GM12878 (cell line): Measurements from ENCODE around the gene CRYL1. TPM values are rescaled to one million over a fixed set of nuclear protein-coding genes. Genes with fewer than 3 reads are reported as not detected.

Experiments
- BACH1 ChIP-seq: fragments of 450-650 bp; IDR thresholded peaks from 2 replicates; pipeline ENCODE4 v1.6.1; 2017; ENCODE audit warnings: mild to moderate bottlenecking, borderline replicate concordance
- POLR2AphosphoS2 ChIP-seq: IDR thresholded peaks from 2 replicates; pipeline ENCODE4 v1.6.1; 2011; ENCODE audit warnings: low read depth, mild to moderate bottlenecking, low read length, improper control_type of control experiment, moderate library complexity
- TARDBP ChIP-seq: IDR thresholded peaks from 2 replicates; pipeline ENCODE4 v1.6.1; 2016; ENCODE audit warnings: borderline replicate concordance
- ZNF274 ChIP-seq: IDR thresholded peaks from one replicate; pipeline ENCODE4 v1.8.0; 2011; ENCODE audit not compliant: insufficient read length, insufficient read depth
- ZNF384 ChIP-seq: IDR thresholded peaks from 2 replicates; pipeline ENCODE4 v1.6.1; 2012; ENCODE audit warnings: low read depth, mild to moderate bottlenecking, low read length, improper control_type of control experiment, borderline replicate concordance
- polyA plus RNA-seq, 11 experiments: library from polyadenylated mRNA; depleted of rRNA in 4 of 11; unstranded in 6 of 11; stranded (reverse) in 5 of 11; fragments of >200 nt; fragmentation: Nextera tagmentation in 4 of 11; fragmentation: Illumina TruSeq in 1 of 11; extraction: Ambion mirVana in 4 of 11; extraction: Trizol in 1 of 11; gene quantifications; 1 replicate in 1 of 11; 2 replicates in 10 of 11; pipeline versions ENCODE4 v1.2.1 to v1.2.3, GENCODE V29; 2011 to 2016; ENCODE audit warnings: inconsistent platforms in 2 of 11, missing spikeins in 2 of 11, low read depth in 1 of 11
- total RNA-seq, 4 experiments: library from RNA; depleted of rRNA in 3 of 4; stranded (reverse); fragments of >200 nt in 3 of 4; fragmentation: Illumina TruSeq in 1 of 4; extraction: Trizol in 1 of 4; gene quantifications; 2 replicates each; pipeline versions ENCODE4 v1.2.1 to v1.2.3, GENCODE V29; 2013 to 2021
- TF ChIP-seq, protein P1 (sequence below): fragments of 450-650 bp; IDR thresholded peaks from 2 replicates; pipeline ENCODE4 v1.6.1; 2017; ENCODE audit warnings: antibody characterized with exemption, mild to moderate bottlenecking, moderate library complexity
- TF ChIP-seq, protein P2 (sequence below): fragments of 450-650 bp; IDR thresholded peaks from 2 replicates; pipeline ENCODE4 v1.6.1; 2017; ENCODE audit warnings: mild to moderate bottlenecking, moderate library complexity
- TF ChIP-seq, protein P3 (sequence below): fragments of 450-650 bp; formaldehyde crosslinking; IDR thresholded peaks from 2 replicates; pipeline ENCODE4 v1.4.0; 2022; ENCODE audit warnings: mild to moderate bottlenecking, moderate library complexity

CRYL1 gene
- total and polyA plus RNA-seq, 10 of the 15 experiments (the other 5 are each of a cell fraction or from before 2014, with no cell fraction given), result 5.5 to 36.7 (median 12.2) TPM

DNA sequence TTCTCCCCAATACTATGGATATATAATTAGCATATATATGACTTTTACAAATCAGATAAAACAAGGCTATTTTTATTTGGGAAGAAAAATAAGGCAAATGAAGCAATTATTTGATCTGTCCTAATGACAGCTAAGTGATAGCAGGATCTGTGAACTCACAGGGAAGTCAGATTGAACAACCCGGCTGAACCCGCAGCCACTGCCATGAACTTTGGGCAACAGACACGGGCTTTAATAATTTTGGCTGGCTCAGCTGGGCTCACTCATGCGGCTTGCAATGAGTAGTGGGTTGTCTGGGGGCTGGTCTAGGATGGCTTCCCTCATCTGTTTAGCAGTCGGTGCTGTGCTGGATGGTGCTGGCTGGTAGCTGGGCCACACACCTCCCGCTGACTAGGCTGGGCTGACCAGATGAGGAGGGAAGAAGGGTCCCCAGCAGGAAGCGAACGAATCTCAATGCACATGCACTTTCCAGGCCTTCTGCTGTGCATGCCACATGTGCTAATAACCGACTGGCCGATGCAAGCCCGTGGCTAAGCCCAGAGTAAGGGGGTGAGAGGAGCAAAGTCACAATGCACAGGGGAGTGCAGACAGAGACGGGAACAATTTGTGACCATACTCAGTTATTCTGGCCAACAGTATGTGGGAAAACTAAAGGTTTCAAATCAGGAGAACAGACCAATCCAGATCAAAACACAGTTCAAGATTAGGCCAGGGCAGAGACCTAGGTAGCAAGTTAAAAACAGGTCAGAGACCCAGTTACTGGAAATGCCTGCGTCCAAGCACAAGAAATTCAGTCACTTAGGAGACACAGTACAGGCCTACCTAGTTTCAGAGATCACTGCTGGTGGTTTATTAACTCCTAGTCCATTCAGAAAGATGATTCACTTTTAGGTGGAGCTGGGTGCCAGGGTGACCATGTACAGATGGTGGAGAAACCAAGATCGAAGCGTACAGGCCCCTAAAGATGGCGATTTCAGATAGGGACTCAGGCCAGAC is 22.3 kb downstream of the CRYL1 start (continued):
- TF ChIP-seq, protein P1, sequence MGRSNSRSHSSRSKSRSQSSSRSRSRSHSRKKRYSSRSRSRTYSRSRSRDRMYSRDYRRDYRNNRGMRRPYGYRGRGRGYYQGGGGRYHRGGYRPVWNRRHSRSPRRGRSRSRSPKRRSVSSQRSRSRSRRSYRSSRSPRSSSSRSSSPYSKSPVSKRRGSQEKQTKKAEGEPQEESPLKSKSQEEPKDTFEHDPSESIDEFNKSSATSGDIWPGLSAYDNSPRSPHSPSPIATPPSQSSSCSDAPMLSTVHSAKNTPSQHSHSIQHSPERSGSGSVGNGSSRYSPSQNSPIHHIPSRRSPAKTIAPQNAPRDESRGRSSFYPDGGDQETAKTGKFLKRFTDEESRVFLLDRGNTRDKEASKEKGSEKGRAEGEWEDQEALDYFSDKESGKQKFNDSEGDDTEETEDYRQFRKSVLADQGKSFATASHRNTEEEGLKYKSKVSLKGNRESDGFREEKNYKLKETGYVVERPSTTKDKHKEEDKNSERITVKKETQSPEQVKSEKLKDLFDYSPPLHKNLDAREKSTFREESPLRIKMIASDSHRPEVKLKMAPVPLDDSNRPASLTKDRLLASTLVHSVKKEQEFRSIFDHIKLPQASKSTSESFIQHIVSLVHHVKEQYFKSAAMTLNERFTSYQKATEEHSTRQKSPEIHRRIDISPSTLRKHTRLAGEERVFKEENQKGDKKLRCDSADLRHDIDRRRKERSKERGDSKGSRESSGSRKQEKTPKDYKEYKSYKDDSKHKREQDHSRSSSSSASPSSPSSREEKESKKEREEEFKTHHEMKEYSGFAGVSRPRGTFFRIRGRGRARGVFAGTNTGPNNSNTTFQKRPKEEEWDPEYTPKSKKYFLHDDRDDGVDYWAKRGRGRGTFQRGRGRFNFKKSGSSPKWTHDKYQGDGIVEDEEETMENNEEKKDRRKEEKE, result no peak
- no peak for TF ChIP-seq ZNF384
- TF ChIP-seq, protein P2, sequence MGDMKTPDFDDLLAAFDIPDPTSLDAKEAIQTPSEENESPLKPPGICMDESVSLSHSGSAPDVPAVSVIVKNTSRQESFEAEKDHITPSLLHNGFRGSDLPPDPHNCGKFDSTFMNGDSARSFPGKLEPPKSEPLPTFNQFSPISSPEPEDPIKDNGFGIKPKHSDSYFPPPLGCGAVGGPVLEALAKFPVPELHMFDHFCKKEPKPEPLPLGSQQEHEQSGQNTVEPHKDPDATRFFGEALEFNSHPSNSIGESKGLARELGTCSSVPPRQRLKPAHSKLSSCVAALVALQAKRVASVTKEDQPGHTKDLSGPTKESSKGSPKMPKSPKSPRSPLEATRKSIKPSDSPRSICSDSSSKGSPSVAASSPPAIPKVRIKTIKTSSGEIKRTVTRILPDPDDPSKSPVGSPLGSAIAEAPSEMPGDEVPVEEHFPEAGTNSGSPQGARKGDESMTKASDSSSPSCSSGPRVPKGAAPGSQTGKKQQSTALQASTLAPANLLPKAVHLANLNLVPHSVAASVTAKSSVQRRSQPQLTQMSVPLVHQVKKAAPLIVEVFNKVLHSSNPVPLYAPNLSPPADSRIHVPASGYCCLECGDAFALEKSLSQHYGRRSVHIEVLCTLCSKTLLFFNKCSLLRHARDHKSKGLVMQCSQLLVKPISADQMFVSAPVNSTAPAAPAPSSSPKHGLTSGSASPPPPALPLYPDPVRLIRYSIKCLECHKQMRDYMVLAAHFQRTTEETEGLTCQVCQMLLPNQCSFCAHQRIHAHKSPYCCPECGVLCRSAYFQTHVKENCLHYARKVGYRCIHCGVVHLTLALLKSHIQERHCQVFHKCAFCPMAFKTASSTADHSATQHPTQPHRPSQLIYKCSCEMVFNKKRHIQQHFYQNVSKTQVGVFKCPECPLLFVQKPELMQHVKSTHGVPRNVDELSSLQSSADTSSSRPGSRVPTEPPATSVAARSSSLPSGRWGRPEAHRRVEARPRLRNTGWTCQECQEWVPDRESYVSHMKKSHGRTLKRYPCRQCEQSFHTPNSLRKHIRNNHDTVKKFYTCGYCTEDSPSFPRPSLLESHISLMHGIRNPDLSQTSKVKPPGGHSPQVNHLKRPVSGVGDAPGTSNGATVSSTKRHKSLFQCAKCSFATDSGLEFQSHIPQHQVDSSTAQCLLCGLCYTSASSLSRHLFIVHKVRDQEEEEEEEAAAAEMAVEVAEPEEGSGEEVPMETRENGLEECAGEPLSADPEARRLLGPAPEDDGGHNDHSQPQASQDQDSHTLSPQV, result no peak
- no peak for TF ChIP-seq ZNF274
- TF ChIP-seq, protein P3, sequence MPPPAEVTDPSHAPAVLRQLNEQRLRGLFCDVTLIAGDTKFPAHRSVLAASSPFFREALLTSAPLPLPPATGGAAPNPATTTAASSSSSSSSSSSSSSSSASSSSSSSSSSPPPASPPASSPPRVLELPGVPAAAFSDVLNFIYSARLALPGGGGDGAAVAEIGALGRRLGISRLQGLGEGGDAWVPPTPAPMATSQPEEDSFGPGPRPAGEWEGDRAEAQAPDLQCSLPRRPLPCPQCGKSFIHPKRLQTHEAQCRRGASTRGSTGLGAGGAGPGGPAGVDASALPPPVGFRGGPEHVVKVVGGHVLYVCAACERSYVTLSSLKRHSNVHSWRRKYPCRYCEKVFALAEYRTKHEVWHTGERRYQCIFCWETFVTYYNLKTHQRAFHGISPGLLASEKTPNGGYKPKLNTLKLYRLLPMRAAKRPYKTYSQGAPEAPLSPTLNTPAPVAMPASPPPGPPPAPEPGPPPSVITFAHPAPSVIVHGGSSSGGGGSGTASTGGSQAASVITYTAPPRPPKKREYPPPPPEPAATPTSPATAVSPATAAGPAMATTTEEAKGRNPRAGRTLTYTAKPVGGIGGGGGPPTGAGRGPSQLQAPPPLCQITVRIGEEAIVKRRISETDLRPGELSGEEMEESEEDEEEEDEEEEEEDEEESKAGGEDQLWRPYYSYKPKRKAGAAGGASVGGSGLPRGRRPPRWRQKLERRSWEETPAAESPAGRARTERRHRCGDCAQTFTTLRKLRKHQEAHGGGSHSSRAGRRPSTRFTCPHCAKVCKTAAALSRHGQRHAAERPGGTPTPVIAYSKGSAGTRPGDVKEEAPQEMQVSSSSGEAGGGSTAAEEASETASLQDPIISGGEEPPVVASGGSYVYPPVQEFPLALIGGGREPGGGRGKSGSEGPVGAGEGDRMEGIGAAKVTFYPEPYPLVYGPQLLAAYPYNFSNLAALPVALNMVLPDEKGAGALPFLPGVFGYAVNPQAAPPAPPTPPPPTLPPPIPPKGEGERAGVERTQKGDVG, result no peak
- TF ChIP-seq POLR2AphosphoS2, result no peak
- TF ChIP-seq BACH1, result no peak
- TF ChIP-seq TARDBP, result no peak
